Hypothalamus (tissue), 51 donors: ENCODE measurements around the gene DHX8.
"Not testable (repeated sequence)": the region's sequence is repeated elsewhere in the genome, so short reads cannot be mapped to it uniquely, and the experiment has no call there.

Experiments
- DNase-seq, 51 donors: peaks; one replicate each; lab custom pipeline; 2025; lab: John Stamatoyannopoulos, UW

The DHX8 gene

GRCh38 chr17:43483674-43484551 is at the start of gene DHX8:
Gene DHX8, plus strand, starts transcription at chr17:43483975. Its CDS starts 63 bp downstream, at chr17:43484038.
- peak; percentile 65 to 100 (median 96) for DNase-seq

GRCh38 chr17:43434902-43435319 is 48.9 kb upstream of the DHX8 start:
- DNase-seq: no peak

GRCh38 chr17:43437756-43438155 is 46.0 kb upstream of the DHX8 start:
- no peak for DNase-seq

GRCh38 chr17:43438626-43439025 is 45.1 kb upstream of the DHX8 start:
- no peak for DNase-seq

GRCh38 chr17:43439041-43439440 is 44.7 kb upstream of the DHX8 start:
- no peak for DNase-seq

- no peak for DNase-seq
Measured at GRCh38 chr17:43442711-43443110, 41.1 kb upstream of the DHX8 start.

GRCh38 chr17:43443381-43443780 is 40.4 kb upstream of the DHX8 start:
- no peak for DNase-seq

- DNase-seq: no peak
Measured at GRCh38 chr17:43444223-43445008, 39.4 kb upstream of the DHX8 start.

- no peak for DNase-seq
Measured at GRCh38 chr17:43445009-43445589, 38.7 kb upstream of the DHX8 start.

- no peak for DNase-seq
Measured at GRCh38 chr17:43446773-43447172, 37.0 kb upstream of the DHX8 start.

- DNase-seq: no peak
Measured at GRCh38 chr17:43448720-43449469, 34.9 kb upstream of the DHX8 start.

GRCh38 chr17:43449470-43450248 is 34.1 kb upstream of the DHX8 start:
- DNase-seq: no peak

GRCh38 chr17:43450791-43451190 is 33.0 kb upstream of the DHX8 start:
- not testable (repeated sequence) for DNase-seq

GRCh38 chr17:43451741-43452140 is 32.0 kb upstream of the DHX8 start:
- not testable (repeated sequence) for DNase-seq

GRCh38 chr17:43453331-43453812 is 30.4 kb upstream of the DHX8 start:
- no peak for DNase-seq

- DNase-seq: no peak
Measured at GRCh38 chr17:43454868-43455267, 28.9 kb upstream of the DHX8 start.

GRCh38 chr17:43456029-43456428 is 27.7 kb upstream of the DHX8 start:
- no peak for DNase-seq

GRCh38 chr17:43456661-43457361 is 27.0 kb upstream of the DHX8 start:
- DNase-seq: no peak

- no peak for DNase-seq
Measured at GRCh38 chr17:43457362-43457692, 26.4 kb upstream of the DHX8 start.
